GM18868 (cell line): ENCODE data around the gene LRBA.
A peak's percentile ranks its signal among the peaks of the same experiment; 100 is the strongest.

Source experiments
- ATAC-seq: cut with Tn5 transposase; IDR thresholded peaks from one replicate; pipeline ENCODE4 v1.9.1; 2021; ENCODE audit warnings: mild to moderate bottlenecking, moderate library complexity; ENCODE audit not compliant: unreplicated experiment

Gene LRBA

DNA sequence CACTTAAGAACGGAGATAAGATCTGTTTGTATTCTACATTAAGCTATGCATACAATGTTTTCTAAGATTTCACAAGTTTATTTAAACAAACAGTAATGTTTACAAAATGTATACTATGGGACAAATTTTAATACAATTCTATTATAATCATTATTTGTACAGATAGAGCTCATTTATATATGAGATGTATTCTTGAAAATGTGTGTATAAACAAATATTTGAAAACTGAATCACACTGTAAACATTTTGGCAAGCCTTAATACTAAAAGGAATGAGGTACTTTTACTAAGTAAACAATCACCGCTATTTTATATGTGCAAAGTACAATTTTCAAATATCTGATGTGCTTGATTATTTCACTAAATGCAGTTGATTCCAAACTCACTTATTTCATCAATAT is 552.3 kb downstream of the LRBA start:
- no peak for ATAC-seq

DNA sequence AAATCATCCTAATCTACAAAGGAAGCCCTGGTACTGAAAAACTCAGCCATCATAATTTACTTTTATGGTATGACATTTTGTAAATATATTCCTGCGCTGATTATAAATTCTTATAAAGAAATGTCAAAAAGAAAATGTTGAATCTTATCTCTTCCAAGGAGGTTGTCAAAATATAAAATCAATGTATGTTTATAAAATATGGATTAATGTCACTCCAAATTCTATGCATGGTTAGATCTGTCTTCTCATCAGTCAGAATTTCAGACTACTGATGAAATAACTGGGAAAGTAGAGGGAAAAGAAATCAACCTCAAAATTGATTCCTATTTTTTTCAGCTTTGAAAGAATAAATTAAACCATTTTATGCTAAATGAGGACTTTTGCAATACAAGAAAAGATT is 553.1 kb downstream of the LRBA start:
- ATAC-seq: no peak

DNA sequence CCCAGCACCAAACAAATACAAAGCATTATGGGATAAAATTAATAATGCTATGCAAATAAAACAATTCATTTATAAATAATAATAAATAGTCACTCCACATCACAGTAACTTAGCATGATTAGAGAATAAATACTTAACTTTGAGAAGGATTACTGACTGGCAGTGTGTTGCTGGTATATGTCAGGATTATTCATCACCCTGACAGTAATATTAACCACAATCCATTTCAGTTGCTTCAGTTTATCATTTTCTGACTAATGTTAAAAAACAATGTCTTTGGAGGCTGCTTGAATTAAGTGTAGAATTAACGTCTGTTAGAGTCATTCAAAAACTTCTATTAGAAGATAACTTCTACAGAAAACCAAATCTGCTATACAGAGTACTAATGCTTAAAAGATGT is 557.3 kb downstream of the LRBA start:
- no peak for ATAC-seq

DNA sequence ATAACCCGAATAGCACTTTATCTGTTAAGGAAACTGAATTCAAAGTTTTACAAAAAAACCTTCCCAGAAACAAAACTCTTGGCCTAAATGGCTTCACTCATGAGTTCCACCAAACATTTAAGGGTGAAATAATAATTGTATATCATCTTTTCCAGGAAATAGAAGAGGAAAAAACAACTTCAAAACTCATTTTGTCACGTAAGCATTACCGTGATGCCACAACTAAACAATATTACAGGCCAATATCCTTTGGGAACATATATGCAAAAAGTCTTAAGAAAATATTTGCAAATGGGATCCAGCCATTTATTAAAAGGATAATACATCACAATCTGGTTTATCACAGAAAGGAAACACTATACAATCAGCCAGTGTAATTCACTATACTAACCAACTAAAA is 563.2 kb downstream of the LRBA start:
- ATAC-seq: no peak

DNA sequence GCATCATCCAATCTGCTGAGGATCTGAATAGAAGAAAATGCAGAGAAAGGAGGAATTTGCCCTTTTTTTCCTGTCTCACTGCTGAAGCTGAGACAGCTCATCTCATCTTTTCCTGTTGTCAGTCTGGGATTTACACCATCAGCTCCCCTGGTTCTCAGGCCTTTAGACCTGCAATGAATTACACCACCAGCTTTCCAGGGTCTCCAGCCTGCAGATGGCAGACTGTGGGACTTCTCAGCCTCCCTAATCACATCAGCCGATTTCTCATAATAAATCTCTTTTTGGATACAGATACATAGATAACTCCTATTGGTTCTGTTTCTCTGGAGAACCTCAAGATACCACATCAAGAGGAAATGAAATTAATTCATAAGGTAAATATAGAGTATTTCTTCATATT is 567.7 kb downstream of the LRBA start:
- ATAC-seq: no peak

DNA sequence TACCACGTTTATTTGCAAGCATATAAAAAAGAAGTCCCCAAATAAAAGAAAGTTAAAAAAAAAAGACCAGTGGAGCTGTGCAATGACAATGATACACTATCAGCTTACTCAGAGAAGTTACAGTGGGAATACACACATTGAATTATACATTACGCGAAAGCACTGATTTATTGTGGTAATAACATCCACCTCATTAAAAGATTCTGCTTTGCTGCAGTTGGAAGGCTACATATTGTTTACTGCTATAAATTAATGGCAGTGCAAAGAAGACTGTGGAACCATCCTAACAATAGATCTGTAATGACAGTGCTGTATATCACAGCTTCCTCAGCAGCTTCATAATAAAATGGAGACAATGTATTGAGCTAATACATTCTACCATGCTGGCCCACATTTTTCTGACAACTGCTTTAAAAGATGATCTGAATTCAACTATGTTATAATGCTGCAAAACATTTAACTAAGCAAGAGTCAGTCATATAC is 575.6 kb downstream of the LRBA start:
- ATAC-seq: no peak

DNA sequence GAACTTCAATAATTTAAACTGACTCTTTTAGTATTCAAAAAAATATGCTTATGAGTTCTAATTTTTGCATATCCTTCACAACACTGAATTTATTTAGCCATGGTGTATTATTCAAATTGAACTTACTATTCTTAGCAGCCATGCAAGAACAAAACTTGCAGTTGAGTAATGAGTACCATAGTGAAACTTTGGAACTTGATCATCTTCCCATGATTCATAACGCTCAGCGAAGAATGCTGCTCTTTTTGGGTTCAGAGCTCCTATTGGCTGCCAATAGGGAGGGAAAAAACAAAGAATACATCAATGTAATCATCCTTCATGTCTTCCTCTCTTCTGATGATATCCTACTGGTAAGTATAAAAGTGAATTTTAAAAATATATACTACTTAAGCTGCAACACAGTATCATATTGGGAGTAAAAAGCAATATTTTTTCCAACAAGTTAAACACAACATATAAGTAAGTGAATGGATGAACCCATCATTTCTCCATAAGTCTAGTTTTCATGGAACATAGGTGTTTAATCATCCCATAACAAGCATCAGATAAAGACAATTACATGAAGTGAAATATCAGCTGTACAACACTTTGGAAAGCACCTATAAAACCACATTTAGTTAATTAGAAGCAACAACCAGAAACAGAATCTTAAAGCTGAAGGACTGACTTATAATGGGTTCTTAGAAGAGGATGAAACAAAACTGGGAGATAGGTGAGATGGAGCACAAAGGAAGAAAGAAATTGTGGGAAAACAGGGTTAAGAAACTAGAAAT is 578.3 kb downstream of the LRBA start:
- no peak for ATAC-seq

DNA sequence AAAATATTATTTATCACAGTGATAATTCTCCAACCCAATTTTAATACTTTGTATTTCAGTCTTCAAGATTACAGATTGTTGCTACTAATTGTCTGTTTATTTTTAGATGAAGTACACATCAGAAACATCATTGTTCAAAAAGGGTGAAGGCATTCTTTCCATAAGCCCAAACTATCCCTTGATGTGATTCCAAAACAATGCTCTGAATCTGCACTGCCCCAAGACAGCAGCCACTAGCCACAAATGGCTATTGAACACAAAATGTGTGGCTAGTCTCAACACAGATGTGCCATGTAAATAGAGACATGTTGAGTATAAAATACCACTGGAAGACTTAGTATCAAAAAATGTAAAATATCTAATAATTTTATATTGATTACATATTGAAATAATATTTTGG is 583.9 kb downstream of the LRBA start:
- no peak for ATAC-seq

DNA sequence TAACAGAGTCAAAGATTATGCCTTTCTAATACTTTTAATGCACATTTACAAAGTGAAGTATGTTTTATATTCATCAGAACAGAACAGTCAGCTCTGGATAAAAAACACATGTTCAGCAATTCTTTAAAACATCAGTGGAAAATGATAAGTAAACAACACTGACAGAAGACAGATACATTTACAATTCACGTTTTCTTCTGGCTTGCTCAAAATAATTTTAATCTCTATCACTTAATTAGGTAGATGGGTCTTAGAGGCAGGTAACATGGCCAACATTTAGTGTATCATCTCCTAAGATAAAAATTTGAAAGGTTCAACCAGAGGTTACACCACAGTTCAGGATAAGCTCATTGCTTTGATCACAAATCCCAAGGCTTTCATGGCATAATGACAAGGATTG is 589.9 kb downstream of the LRBA start:
- no peak for ATAC-seq

DNA sequence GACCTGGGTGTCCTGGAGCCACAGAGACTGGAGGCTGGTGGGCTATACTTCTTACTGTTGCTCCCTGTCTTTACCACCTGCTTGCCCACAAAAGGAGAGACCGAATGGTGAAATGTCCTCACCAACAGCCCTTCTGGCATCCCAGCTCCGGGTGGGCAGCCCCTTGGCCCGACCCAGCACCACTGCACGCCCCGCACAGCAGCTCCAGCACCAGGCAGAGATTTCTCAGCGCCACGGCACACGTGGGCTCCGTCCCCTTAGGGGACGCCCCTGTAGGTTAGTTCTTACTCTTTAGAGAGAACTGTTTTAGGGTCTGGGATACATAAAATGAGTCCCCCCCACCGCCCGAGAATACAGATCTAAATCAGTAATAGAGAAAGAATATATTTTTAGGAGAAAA is 591.6 kb downstream of the LRBA start:
- no peak for ATAC-seq

DNA sequence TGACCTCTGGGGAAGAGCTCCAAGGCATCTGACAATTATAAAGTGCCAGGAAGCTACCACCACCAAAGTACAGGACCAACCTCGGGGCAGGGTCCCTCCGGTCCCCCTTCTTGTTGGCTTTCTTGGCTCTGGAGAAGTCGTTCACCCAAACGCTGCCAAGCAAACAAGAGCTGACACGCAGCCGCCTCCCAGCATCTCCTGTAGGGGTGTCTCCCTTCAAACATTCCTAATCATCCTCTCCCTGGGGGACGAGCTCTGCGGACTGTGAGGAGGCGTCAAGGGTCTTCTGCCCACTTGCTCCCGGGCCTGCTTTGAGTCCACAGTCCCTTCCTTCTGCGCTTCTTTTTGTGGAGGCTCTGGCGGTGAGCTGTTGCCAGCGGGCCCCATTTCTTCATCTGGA is 592.0 kb downstream of the LRBA start:
- ATAC-seq: no peak

DNA sequence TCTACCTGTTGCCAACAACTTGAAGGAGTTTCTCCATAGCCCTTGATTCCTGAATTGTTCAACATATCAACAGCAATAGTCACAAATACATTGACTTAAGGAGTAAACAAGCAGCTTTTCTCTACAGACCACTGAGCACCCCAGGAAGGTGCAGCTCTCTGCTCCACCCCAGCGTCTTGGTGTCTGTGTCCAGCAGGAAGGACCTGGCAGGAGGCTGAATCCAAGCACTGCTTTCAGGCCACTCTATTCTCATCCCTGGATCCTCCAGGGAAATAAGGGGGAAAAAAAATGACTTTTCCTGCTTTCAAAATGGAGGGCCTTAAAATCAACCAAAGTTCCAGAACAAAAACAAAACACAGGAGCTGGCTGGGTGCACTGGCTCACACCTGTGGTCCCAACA is 593.5 kb downstream of the LRBA start:
- ATAC-seq: no peak

DNA sequence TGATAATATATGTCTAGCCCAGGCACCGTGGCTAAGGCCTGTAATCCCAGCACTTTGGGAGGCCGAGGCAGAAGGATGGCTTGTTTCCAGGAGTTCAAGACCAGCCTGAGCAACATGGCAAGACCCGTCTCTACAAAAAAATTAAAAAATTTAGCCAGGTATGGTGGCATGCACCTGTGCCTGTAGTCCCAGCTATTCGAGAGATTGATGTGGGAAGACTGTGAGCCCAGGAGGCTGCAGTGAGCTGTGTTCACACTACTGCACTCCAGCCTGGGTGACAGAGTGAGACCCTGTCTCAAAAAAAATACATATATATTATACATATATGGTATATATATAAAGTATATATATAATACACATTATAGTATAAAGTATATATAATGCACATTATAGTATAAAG is 595.1 kb downstream of the LRBA start:
- no peak for ATAC-seq

DNA sequence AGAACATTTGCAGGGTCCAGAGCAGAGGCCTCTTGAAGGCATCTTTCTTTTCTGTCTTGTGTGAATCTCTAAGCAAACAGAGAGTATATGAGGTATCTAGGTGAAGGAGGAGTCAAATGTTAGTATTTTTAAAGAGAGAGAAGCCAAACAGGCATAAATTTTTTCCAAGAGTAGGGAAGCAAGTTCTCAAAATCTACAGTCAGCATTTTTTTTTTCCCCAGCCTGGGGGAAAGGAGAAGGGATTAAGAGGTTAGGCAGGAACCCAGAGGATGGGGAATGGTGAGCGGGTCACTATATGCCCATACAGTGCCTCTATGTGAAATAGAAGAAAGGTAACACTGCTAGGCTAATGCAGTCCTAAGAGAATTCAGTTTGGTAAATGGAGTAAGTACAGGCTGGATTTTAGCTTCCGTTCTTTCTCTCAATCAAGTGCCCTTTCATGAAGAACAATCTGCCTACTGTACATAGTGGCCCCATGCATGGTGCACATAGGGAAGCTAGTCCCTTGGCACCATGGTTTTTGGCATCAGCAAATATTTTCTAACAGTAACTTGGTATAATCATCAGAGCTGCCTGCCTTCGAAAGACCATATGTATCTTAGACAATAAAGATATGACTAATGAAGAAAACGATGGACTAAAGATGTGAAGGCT is 596.2 kb downstream of the LRBA start:
- no peak for ATAC-seq

DNA sequence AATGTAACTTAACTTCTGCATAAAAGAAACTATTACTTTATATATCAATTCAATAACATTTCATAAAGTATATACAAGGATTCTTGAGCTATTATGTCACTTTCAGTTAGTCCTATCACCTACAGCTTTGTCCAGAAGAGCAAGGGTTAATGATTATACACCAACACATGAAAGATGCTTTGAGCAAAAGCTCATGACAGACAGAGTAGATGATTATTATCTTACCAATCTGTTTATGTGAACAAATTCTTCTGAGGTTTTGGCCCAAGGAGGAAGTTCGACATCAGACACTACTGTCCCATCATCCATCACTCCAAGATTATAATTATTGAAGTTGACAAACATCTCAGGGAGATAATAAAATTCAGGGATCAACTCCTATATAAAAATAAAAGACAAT is 599.9 kb downstream of the LRBA start:
- no peak for ATAC-seq

DNA sequence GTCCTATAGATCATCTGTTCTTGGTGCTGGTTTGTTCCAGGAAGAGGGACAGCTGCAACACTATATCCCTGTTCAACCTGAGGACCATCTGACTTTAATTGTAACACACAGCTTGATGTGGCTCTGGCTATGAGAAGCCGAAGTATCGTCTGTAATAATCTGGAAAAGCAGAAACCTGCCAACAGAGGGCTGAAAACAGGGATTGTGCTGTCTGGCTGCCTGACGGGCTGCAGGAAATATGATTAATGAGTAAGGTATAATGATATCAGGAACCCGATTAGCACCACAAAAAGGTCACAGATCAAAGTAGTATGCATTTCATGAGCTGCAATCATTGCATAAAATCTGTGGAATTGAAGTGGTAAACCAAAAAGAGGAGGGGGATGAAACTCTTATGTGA is 603.6 kb downstream of the LRBA start:
- ATAC-seq: no peak

DNA sequence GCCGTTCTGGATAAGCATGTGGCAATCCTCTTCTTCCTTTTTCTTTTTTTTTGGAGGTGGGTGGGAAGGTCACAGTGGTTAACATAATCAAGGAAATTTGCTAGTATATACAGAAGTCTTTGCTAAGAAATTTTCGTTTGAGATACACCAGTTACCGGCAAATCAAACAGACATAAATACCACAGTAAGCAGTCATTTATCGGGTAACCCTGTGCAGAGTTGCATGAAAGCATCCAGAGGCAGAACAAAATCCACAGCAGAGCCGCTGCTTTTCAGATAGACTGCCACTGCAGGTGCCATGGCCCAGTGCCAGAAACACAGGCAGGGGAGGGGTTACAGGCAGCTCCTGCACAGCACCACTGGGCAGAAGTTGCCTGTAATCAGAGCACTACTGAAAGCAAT is 612.2 kb downstream of the LRBA start:
- ATAC-seq: peak; percentile 99

DNA sequence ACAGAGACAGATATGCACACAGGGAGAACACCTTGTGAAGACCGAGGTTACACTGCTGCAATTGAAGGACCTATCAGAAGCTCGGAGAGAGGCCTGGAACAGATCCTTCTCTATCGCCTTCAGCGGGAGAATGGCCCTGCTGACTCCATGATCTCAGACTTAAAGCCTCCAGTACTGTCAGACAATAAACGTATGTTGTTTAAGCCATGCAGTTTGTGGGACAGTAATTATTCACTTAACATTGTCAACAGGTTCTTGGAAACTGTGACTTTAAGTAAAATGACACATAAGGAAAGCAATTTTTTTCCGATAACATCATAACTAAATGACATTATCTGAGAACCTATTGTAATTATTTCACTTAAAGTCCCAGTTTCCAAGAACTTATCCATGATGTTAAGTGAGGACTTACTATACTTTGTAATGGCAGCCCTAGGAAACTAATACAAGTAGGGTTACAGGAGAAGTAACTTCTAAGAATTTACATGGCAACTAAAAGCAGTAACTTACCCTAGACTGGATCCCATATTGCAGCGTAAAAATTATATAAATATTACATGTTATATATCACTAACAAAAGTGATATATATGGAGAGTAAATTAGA is 613.9 kb downstream of the LRBA start:
- no peak for ATAC-seq

DNA sequence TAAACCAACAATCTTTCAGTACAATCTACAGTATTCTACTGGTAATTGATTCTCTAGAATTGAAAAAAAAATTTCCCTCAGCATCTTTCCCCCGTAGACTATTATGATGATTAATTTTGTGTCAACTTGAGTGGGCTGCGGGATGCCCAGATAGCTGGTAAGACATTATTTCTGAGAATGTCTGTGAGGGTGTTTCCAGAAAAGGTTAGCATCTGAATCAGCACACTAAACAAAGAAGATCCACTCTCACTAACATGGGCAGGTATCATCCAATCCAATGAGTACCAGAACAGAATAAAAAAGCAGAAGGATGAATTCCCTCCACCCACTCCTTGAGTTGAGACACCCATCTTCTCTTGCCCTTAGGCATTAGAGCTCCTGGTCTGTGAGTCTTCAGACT is 619.2 kb downstream of the LRBA start:
- no peak for ATAC-seq

DNA sequence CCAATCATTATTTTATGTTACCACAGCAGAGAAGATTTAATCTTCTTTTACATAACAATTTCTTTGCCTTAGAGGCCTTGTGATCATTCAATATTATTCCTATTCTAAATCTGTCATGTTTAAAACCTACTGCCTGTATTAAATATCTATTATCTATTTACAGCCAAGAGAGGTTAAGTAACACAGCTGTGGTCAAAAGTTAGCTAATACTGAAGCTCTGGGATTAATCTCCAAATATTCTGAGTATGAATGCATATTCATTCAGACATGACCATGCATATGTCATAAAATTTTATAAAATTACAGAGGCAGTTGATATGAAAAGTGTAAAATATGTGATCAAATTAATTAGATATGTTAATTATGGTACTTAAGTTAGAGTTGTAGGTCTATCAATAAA is 621.0 kb downstream of the LRBA start:
- ATAC-seq: no peak

DNA sequence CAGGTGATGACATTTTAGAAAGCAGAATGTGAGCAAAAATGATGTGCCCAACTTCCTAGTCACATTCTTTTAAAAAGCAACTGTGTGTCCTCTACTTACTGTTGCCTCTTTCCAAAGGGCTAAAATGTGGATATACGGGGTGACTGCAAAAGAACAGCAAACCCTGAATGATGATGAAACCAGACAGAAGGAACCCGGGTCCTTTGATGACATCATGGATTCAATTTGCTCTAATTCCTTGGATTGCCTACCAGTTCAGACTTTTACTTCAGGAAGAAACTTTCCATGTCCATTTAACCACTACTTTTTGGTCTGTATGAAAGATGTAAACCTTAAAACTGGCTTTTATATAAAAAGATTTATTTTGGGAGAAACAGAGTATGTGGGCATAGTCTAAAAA is 624.0 kb downstream of the LRBA start:
- no peak for ATAC-seq

DNA sequence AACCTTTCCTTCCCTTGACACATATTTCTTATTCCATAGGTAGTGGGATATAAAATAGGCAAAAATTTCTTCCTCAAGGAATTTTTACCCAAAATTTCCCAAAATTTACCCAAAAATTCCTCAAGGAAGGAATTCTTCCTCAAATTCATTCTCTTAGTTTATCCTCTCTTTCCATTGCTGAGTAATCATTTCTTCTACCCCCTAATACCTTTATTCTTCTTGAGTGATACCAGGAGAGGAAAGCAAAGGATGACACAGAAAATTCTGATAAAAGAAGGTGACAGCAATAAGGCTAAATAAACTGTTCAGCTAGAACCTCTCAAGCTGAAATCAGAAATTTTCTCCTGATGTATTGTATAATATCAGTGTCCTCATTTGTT is 624.6 kb downstream of the LRBA start:
- no peak for ATAC-seq
